Esophagus squamous epithelium (tissue), 4 donors: ENCODE results near the gene CPM.

Experiments
- CTCF ChIP-seq, 6 experiments: fragments of 450-650 bp in 4 of 6; fragments of 200-600 bp in 2 of 6; sonication (generic) in 2 of 6; IDR thresholded peaks; one replicate each; pipeline ENCODE4 v1.5.1; 2016 to 2019; ENCODE audit warnings: antibody characterized with exemption in 6 of 6, mild to moderate bottlenecking in 4 of 6, moderate library complexity in 4 of 6
- POLR2A ChIP-seq, 4 donors: fragments of 450-650 bp; IDR thresholded peaks; one replicate each; pipeline ENCODE4 v1.6.1; 2017; ENCODE audit warnings: antibody characterized with exemption in 4 of 4, mild to moderate bottlenecking in 4 of 4, moderate library complexity in 3 of 4

DNA sequence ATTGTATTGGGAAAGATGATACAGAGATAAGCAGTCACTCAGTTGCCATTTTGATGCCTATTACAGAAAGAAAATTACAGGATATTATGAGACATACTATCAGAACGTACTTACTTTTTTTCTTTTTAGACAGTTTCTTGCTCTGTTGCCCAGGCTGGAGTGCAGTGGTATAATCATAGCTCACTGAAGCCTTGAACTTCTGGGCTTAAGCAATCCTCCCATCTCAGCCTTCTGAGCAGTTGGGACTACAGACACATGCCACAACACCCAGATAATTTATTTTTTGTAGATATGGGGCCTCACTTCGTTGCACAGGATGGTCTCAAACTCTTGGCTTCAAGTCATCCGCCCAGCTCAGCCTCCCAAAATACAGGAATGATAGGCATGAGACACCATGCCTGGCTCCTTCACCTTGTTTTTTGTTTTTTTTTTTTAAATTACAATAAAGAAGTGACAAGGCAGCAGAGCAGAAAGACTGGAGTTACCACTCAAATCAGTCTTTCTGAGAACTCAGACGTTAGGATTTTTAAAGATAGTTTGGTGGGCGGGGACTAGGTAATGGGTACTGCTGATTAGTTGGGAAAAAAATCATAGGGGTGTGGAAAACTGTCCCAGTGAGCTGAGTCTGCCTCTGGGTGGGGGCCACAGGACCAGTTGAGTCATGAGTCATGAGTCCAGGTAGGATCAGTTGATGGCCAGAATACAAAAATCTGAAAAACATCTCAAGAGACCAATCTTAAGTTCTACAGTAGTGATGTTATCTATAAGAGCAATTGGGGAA lies 11.5 kb upstream of the CPM start:
- TF ChIP-seq CTCF (IDR thresholded peaks at IDR 0.05), result no peak
- no peak for TF ChIP-seq POLR2A (IDR thresholded peaks at IDR 0.05)
